ENCODE data around the gene SORCS1.

Gene SORCS1

GRCh38 chr10:106795619-106796018 lies 368.9 kb downstream of the SORCS1 start:
- DNase-seq, result no peak

GRCh38 chr10:106793617-106794016 lies 370.9 kb downstream of the SORCS1 start:
- DNase-seq, result no peak

- no peak for DNase-seq
Measured at GRCh38 chr10:106789623-106790022, 374.9 kb downstream of the SORCS1 start.

- no peak for DNase-seq
Measured at GRCh38 chr10:106788982-106789381, 375.5 kb downstream of the SORCS1 start.

GRCh38 chr10:106785528-106785927 lies 379.0 kb downstream of the SORCS1 start:
- no peak for DNase-seq

- DNase-seq, result no peak
Measured at GRCh38 chr10:106780632-106781031, 383.9 kb downstream of the SORCS1 start.

GRCh38 chr10:106777841-106778240 lies 386.7 kb downstream of the SORCS1 start:
- DNase-seq, result no peak

- DNase-seq, result no peak
Measured at GRCh38 chr10:106775127-106775526, 389.4 kb downstream of the SORCS1 start.

- no peak for DNase-seq
Measured at GRCh38 chr10:106772957-106773356, 391.5 kb downstream of the SORCS1 start.

GRCh38 chr10:106771154-106771553 lies 393.4 kb downstream of the SORCS1 start:
- no peak for DNase-seq

GRCh38 chr10:106768204-106768603 lies 396.3 kb downstream of the SORCS1 start:
- DNase-seq, result no peak

GRCh38 chr10:106765928-106766327 lies 398.6 kb downstream of the SORCS1 start:
- no peak for DNase-seq

GRCh38 chr10:106765241-106765754 lies 399.2 kb downstream of the SORCS1 start:
- DNase-seq, result no peak

- no peak for DNase-seq
Measured at GRCh38 chr10:106764360-106764759, 400.1 kb downstream of the SORCS1 start.

GRCh38 chr10:106761906-106762305 lies 402.6 kb downstream of the SORCS1 start:
- no peak for DNase-seq

GRCh38 chr10:106757521-106757920 lies 407.0 kb downstream of the SORCS1 start:
- DNase-seq, result no peak

GRCh38 chr10:106751091-106751490 lies 413.4 kb downstream of the SORCS1 start:
- DNase-seq, result no peak

- no peak for DNase-seq
Measured at GRCh38 chr10:106746868-106747267, 417.6 kb downstream of the SORCS1 start.

GRCh38 chr10:106741006-106741530 lies 423.4 kb downstream of the SORCS1 start:
- DNase-seq, result no peak

GRCh38 chr10:106740071-106740470 lies 424.4 kb downstream of the SORCS1 start:
- no peak for DNase-seq

GRCh38 chr10:106734220-106734619 lies 430.3 kb downstream of the SORCS1 start:
- DNase-seq, result no peak

- no peak for DNase-seq
Measured at GRCh38 chr10:106728232-106728631, 436.3 kb downstream of the SORCS1 start.

GRCh38 chr10:106727170-106727569 lies 437.3 kb downstream of the SORCS1 start:
- DNase-seq, result no peak

- no peak for DNase-seq
Measured at GRCh38 chr10:106722524-106722923, 442.0 kb downstream of the SORCS1 start.

GRCh38 chr10:106720683-106721082 lies 443.8 kb downstream of the SORCS1 start:
- no peak for DNase-seq

Data from activated naive CD4-positive, alpha-beta T cell (primary cell).